GM10266 (cell line): Measurements from ENCODE around the gene TXLNB.

Experiments used
- DNase-seq: peaks from one replicate; pipeline ENCODE4 v3.0.0; 2012; ENCODE audit errors: extremely low spot score
- TF ChIP-seq, protein P1 (sequence below): IDR thresholded peaks from 2 replicates; pipeline ENCODE4 v1.5.1; 2012; ENCODE audit warnings: mild to moderate bottlenecking, low read depth; ENCODE audit not compliant: control insufficient read depth, insufficient read depth; ENCODE audit errors: missing control alignments

The TXLNB gene

DNA sequence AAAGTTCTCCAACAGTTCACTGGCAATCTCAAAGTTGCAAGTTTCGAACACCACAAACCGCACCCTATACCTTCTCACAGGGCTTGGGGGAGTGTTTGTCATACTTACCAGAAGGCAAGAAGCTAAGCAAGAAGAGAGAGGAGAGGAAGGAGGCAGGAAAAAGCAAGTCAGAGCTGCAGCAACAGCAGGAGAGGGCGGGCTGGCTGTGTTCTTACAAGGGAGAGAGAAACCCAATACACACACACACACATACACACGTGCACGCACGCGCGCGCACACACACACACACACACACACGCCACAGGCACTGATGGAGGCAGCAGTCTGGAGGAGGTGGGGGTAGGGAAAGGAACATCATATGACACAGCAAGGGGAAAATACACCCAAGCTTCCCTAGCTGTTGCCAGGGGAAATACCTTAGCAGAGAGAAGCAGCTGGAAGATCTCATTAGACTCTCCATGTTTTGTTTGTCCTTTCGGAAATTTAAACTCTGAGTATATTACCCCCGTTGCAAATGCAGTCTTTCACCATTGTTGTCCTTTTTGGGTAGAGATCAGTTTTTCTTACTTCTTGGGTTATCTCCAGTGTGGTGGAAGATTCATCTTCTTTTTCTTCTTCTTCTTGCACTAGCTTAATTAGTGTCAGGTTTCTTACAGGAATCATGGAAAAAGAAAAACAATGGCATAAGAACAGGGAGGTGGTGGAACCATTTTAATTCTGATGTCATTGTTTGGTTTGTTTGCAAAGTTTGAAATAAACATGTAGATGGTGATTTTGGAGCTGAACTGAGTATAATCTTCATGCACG lies at the start of gene TXLNB:
TSS of gene TXLNB (minus strand) at position 186 of the 807 bp plus-strand sequence. CDS start 3,099 bp downstream, outside the sequence.
- peak; percentile 40 for DNase-seq

GRCh38 chr6:139341060-139341459 lies 49.3 kb upstream of the TXLNB start:
- TF ChIP-seq, protein P1, sequence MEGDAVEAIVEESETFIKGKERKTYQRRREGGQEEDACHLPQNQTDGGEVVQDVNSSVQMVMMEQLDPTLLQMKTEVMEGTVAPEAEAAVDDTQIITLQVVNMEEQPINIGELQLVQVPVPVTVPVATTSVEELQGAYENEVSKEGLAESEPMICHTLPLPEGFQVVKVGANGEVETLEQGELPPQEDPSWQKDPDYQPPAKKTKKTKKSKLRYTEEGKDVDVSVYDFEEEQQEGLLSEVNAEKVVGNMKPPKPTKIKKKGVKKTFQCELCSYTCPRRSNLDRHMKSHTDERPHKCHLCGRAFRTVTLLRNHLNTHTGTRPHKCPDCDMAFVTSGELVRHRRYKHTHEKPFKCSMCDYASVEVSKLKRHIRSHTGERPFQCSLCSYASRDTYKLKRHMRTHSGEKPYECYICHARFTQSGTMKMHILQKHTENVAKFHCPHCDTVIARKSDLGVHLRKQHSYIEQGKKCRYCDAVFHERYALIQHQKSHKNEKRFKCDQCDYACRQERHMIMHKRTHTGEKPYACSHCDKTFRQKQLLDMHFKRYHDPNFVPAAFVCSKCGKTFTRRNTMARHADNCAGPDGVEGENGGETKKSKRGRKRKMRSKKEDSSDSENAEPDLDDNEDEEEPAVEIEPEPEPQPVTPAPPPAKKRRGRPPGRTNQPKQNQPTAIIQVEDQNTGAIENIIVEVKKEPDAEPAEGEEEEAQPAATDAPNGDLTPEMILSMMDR, result no peak

More for the DNA sequence above, at the start of gene TXLNB:
- TF ChIP-seq, protein P1, result no peak

DNA sequence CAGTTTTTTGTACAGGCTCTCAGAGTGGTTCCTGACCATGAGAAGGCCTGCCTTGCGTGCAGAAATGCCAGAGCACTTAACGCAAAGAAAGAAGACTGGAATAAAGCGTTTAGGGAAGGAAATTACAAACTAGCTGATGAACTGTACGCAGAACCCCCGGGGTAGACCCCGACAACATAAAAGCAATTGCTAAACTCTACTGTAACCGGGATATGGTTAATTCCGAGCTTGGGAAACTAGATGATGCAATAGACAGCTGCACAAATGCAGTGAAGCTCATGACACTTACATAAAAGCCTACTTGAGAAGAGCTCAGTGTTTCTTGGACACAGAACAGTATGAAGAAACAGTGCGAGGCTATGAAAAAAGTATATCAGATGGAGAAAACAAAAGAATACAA lies 47.0 kb upstream of the TXLNB start:
- DNase-seq, result no peak

More at GRCh38 chr6:139341060-139341459, 49.3 kb upstream of the TXLNB start:
- DNase-seq, result no peak

GRCh38 chr6:139337830-139338229 lies 46.0 kb upstream of the TXLNB start:
- TF ChIP-seq, protein P1, result no peak
- DNase-seq, result no peak

More for the DNA sequence above, 47.0 kb upstream of the TXLNB start:
- TF ChIP-seq, protein P1, result no peak

GRCh38 chr6:139337001-139337400 lies 45.2 kb upstream of the TXLNB start:
- TF ChIP-seq, protein P1, result no peak
- DNase-seq, result no peak

GRCh38 chr6:139336488-139336887 lies 44.7 kb upstream of the TXLNB start:
- TF ChIP-seq, protein P1, result no peak
- DNase-seq, result no peak
